ENCODE data around the gene CRX.

GRCh38 chr19:47821460-47822020 lies at the start of gene CRX:
- no peak for TF ChIP-seq CTCF (IDR thresholded peaks at IDR 0.05)
- no peak for TF ChIP-seq EZH2 (IDR thresholded peaks at IDR 0.05; ENCODE audit: borderline replicate concordance, insufficient read depth, low read depth, low read length, poor library complexity, severe bottlenecking)

Data from B cell (primary cell).